ENCODE measurements around the gene TCF21.

DNA sequence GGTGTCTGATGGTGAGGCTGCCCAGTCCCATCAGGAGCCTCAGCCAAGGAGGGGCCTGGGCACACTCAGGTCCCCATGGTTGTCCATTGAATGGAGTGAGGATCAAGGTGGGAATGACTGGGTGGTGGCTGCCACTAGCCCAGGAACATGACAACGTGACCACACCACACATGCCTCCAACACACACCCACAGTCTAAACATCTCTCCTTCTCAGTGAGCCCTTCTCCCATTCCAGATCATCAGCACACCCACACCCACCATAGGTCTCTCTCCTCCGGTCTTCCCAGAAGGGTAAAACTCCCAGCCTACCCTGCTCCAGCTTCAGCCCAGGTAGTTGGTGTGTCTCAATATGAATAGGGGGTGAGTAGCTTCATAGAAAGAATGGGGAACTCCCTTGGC, 5.5 kb downstream of the TCF21 start:
- TF ChIP-seq POLR2A (IDR thresholded peaks at IDR 0.05; ENCODE audit: low read length) (no peak), GATA1 (IDR thresholded peaks at IDR 0.05; ENCODE audit: low read depth, low read length) (no peak)
